ENCODE measurements around the gene P2RX4.
"Not testable (repeated sequence)": the region's sequence is repeated elsewhere in the genome, so short reads cannot be mapped to it uniquely, and the experiment has no call there.

Gene P2RX4

GRCh38 chr12:121245951-121246350 lies 36.0 kb downstream of the P2RX4 start:
- no peak for DNase-seq

GRCh38 chr12:121246893-121247557 lies 37.1 kb downstream of the P2RX4 start:
- no peak for DNase-seq

- DNase-seq: no peak
These were observed 38.7 kb downstream of the P2RX4 start for GRCh38 chr12:121248622-121249021.

- DNase-seq: no peak
These were observed 40.4 kb downstream of the P2RX4 start for GRCh38 chr12:121250359-121250758.

GRCh38 chr12:121251838-121252237 lies 41.9 kb downstream of the P2RX4 start:
- no peak for DNase-seq

GRCh38 chr12:121252712-121253345 lies 42.9 kb downstream of the P2RX4 start:
- DNase-seq: no peak

- no peak for DNase-seq
These were observed 43.9 kb downstream of the P2RX4 start for GRCh38 chr12:121253638-121254335.

GRCh38 chr12:121255433-121255832 lies 45.5 kb downstream of the P2RX4 start:
- DNase-seq: no peak

- DNase-seq: not testable (repeated sequence)
These were observed 47.9 kb downstream of the P2RX4 start for GRCh38 chr12:121257704-121258449.

- no peak for DNase-seq
These were observed 49.1 kb downstream of the P2RX4 start for GRCh38 chr12:121259074-121259473.

- no peak for DNase-seq
These were observed 50.2 kb downstream of the P2RX4 start for GRCh38 chr12:121260091-121260490.

- no peak for DNase-seq
These were observed 51.5 kb downstream of the P2RX4 start for GRCh38 chr12:121261398-121261797.

- DNase-seq: no peak
These were observed 53.4 kb downstream of the P2RX4 start for GRCh38 chr12:121263206-121263935.

GRCh38 chr12:121264135-121264534 lies 54.2 kb downstream of the P2RX4 start:
- DNase-seq: no peak

GRCh38 chr12:121264951-121265515 lies 55.1 kb downstream of the P2RX4 start:
- no peak for DNase-seq

- DNase-seq: no peak
These were observed 57.9 kb downstream of the P2RX4 start for GRCh38 chr12:121267822-121268221.

GRCh38 chr12:121273364-121273896 lies 63.5 kb downstream of the P2RX4 start:
- DNase-seq: no peak

GRCh38 chr12:121274036-121274763 lies 64.3 kb downstream of the P2RX4 start:
- no peak for DNase-seq

GRCh38 chr12:121277374-121277759 lies 67.4 kb downstream of the P2RX4 start:
- no peak for DNase-seq

- no peak for DNase-seq
These were observed 68.5 kb downstream of the P2RX4 start for GRCh38 chr12:121278169-121279070.

- no peak for DNase-seq
These were observed 69.1 kb downstream of the P2RX4 start for GRCh38 chr12:121279071-121279375.
